ENCODE data around the gene HYOU1. TPM values are rescaled to one million over a fixed set of nuclear protein-coding genes. Genes with fewer than 3 reads are reported as not detected.
"Not testable (repeated sequence)": the region's sequence is repeated elsewhere in the genome, so short reads cannot be mapped to it uniquely, and the experiment has no call there.

The HYOU1 gene
- polyA plus RNA-seq, 10 donors = 35.3 to 62.1 (median 41.8) TPM

DNA sequence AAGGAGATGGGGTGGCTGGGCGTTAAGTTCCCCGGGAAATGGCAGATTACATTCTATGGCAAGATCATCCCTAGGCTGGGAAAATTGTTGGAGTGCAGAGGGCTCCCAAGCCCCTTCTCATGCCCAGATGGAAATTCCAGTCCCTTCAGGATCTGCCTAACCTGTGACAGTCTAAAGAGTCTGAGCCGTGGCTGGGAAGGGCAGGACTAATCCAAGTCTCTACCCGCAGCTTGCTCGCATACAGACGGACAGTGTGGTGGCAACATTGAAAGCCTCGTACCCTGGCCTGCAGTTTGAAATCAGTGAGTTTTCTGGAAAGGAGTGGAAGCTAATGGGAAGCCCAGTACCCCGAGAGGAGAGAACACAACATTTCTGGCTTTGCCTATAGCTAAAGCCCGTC lies 31.4 kb upstream of the HYOU1 start:
- DNase-seq = no peak

DNA sequence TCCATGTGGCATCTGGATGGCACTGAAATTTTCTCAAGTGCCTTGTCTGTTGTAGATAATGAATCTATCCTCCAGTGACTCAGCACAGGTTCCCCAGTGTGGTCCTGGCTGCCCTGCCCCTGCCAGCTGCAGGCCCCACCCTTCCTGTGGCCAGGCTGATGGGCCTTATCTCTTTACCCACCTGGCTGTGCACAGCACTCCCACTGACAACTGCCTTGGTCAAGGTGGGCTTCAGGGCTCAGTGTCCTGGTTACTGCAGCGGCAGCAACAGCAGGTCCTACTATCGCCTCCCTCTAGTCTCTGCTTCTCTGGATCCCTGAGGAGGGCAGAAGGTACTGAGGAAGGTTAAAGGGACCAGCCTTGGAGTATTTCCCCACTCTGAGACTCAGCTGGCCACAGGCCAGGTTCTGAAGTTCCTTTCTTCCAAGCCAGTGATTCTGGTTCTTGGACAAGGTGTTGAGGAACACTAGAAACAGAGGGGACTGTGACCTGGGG lies 30.8 kb upstream of the HYOU1 start:
- no peak for DNase-seq

GRCh38 chr11:119087123-119087522 lies 30.1 kb upstream of the HYOU1 start:
- DNase-seq = no peak

GRCh38 chr11:119085437-119085847 lies 28.4 kb upstream of the HYOU1 start:
- DNase-seq = no peak

DNA sequence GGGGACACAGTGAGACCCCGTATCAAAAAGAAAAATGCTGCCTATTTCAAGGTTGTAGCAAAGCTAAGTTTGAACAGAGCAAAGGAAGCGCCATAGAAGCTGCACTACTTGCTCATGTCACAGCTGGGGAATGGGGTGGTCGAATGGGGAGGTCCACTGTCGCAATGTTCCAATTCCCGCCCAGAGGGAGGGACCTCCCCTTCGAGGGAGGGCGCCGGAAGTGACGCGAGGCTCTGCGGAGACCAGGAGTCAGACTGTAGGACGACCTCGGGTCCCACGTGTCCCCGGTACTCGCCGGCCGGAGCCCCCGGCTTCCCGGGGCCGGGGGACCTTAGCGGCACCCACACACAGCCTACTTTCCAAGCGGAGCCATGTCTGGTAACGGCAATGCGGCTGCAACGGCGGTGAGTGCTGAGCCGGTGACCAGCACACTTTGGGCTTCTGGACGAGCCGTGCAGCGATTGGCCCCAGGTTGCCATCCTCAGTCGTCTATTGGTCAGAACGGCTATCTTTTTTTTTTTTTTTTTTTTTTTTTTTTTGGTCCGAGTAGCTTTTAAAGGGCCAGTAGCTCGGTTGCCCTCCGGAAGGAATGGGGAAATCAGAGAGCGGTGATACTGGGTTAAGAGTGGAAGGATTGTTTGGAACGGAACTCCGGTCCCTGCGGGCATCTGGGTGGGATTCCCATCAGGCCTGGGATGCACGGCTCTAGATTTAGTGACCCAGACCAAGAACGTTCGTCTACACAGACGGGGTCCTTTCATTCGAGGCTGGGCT lies 27.8 kb upstream of the HYOU1 start, which contains the start of gene HMBS:
Gene HMBS (plus strand): TSS at position 219 of the 774 bp plus-strand sequence. CDS start 153 bp downstream, at position 372.
- peak; percentile 95 to 100 (median 98) for DNase-seq

DNA sequence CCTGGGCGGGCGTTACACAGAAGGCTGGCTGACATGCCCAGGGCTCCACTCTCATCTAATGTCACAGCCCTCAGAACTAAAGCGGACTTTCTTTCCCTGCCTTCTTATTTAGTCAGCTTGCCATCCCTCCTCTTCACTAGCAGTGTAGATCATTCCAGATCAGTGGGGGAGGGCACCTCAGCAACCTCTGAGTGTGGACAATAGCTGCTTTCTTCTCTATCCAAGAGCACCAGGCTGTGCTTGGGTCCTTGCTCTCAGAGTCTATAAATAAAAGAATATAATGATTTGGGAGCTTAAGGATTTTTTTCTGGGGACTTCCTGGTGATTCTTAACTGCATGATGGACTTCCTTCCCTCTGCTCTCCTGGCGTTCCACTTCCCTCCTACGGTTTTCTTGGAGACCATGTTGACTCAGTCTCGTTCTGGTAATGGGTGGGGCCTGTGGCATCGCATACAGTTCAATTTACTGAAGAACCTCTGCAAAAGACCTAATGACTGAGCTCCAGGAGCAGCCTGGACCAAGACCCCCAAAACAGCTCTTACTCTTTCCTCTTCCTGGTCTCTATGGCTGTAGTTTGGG lies 24.8 kb upstream of the HYOU1 start:
- DNase-seq = no peak

DNA sequence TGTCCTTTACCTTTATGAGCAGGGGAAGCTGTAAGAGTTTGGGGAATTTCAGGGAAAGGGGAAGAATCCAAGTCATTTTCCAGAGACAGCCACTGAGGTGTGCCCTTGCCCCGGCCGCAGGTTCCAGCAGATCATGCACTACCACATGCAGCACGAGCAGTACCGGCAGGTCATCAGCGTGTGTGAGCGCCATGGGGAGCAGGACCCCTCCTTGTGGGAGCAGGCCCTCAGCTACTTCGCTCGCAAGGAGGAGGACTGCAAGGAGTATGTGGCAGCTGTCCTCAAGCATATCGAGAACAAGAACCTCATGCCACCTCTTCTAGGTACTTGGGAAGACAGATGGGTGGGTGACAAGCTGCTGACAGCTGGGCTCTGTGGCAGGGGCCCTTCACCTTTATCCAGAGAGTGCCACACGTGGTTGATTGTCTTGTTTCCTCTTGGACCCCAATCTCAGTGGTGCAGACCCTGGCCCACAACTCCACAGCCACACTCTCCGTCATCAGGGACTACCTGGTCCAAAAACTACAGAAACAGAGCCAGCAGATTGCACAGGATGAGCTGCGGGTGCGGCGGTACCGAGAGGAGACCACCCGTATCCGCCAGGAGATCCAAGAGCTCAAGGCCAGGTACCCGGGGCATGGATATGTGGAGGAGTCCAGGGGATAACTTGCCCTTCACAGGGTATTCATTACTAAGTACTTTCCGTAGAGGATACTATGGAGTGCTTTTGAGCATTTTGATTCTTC lies 21.8 kb upstream of the HYOU1 start:
- DNase-seq = no peak

GRCh38 chr11:119077839-119078238 lies 20.8 kb upstream of the HYOU1 start:
- DNase-seq = no peak

DNA sequence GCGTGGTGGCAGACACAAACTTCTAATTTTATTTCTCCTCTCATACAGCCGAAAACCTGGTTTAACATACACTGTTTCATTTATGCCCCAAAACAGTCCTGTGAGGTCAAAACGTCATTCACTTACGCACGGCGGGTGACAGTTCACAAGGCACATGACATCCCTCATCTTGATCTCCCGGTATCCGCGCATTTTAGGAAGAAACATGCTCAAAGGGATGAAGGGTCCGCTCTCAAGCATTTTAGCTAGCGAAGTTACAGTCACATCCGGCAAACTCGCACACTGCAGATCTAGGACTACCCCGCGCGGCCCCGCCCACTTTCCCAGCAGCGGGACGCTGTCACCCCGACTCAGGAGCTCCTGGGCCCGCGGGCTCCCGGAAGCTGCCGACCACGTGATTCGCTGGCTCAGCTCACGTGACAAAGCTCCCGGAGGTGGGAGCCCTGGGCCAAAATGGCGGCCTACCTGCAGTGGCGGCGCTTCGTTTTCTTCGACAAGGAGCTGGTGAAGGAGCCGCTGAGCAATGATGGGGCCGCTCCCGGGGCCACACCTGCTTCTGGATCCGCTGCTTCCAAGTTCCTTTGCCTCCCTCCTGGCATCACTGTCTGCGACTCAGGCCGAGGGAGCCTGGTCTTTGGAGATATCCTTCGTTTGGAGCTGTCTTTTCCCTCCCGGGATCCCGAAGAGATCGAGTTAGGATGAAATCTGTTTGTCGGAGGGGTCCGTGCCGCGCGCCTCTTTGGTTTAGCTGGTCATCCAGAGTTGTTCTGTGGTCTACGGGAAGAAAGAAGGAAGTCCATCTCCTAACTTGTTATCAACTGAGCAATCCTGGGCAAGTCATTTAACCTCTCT lies 10.6 kb upstream of the HYOU1 start, which contains the start of gene VPS11:
Gene VPS11 (plus strand): TSS at position 448 of the 852 bp plus-strand sequence. CDS start 6 bp downstream, at position 454.
- DNase-seq = peak; percentile 96 to 98 (median 96)

DNA sequence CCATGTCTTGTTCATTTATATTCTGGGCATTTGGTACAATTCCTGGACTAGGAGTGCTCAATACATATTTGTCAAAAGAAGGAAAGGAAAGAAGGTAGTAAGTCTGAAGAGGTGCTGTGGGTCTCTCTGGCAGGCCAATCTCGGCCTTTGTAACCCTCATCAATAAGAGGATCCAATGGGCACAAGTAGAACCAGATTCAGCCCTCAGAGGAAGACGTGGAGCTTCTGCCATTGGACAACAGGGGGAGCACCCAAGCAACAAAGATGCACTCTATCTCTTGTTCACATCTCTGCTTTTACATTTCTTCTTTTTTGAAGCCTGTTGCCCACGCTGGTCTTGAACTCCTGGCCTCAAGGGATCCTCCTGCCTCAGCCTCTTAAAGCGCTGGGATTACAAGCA lies 8.4 kb upstream of the HYOU1 start:
- DNase-seq = peak in 1 of 3 donors; percentile 33

GRCh38 chr11:119062779-119063178 lies 5.8 kb upstream of the HYOU1 start:
- no peak for DNase-seq

DNA sequence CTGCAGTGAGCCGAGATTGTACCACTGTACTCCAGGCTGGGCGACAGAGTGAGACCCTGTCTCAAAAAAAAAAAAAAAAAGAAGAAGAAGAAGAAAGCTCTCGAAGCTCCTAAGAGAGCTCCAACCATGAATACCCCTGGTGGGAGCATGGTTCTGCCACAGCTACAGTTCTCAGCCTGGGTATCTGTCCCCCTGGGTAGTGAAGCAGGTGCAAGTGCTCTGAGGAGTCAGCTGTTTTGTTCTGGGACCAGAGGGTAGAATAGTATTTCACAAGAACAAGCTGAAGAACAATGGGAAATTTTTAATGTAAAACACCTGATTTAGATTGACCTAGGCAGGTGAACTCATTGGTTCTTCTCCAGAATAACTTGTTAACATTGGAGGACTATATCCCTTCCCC lies 4.3 kb upstream of the HYOU1 start:
- no peak for DNase-seq

DNA sequence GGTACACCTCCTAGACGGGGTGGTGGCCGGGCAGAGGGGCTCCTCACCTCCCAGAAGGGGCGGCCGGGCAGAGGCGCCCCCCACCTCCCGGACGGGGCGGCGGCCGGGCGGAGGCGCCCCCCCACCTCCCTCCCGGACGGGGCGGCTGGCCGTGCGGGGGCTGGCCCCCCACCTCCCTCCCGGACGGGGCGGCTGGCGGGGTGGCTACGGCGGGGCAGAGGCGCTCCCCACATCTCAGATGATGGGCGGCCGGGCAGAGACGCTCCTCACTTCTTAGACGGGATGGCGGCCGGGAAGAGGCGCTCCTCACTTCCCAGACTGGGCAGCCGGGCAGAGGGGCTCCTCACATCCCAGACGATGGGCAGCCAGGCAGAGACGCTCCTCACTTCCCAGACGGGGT lies 2.1 kb upstream of the HYOU1 start:
- DNase-seq = not testable (repeated sequence)

DNA sequence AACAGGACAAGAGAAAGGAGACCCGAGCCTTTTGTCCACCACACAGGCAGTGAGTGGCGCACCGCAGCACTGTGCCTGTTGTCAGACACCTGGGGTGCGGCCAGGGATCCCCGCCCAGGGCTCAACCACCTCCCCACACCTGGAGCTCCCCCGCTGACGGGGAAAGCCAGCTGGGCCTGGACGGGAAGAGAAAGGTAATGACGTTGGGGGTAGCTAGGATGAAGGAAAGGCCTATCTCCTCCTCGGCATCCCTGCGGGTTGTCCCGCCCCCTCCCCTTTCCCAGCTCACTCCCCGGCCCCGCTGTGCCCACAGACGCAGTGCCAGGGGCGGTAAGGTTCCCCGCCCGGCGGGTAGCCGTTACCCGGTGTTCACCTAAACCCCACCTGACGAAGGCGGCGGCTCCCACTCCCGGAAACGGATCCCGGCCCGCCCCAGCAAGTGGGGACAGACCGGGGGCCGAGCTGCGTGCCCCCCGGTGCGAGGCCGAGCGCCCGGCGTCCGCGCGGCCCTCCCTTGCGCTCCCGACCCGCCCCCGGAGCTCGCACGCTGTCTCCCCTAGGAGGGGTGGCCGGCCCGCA lies 495 bp downstream of the HYOU1 start:
- DNase-seq = peak in 1 of 3 donors; percentile 12

- DNase-seq = no peak
These were observed 1.1 kb downstream of the HYOU1 start for GRCh38 chr11:119055901-119056300.

- DNase-seq = no peak
These were observed 2.6 kb downstream of the HYOU1 start for GRCh38 chr11:119054418-119054817.

DNA sequence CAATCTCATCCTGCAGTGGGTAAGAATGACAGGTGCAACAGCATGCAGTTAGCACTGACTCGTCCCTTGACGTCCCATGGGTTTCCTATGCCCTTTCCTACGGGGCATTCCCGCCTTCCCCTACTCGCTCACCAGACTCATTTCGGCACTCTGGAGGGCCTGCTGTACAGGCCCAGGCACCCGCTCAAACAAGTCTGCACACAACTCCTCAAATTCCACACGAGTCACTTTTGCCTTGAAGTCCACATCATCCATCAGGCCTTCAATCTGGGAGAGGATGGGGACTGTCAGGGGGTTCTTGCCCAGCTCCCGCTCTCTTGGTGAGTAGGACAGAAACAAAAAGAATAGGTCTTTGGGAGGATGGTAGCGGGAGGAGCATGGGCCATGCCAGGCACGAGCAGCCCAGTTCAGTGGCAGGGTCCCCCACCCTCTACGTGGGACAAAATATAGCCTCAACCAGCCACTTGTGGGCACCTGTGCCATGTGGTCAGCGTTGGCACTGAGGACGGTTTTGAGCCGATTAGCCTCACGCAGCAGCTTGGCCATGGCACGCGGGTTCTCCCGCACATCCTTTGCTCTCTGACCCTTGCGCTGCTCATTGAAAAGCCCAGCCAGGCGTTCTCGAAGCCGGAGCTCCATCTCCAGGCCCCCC lies 4.7 kb downstream of the HYOU1 start:
- DNase-seq = no peak

DNA sequence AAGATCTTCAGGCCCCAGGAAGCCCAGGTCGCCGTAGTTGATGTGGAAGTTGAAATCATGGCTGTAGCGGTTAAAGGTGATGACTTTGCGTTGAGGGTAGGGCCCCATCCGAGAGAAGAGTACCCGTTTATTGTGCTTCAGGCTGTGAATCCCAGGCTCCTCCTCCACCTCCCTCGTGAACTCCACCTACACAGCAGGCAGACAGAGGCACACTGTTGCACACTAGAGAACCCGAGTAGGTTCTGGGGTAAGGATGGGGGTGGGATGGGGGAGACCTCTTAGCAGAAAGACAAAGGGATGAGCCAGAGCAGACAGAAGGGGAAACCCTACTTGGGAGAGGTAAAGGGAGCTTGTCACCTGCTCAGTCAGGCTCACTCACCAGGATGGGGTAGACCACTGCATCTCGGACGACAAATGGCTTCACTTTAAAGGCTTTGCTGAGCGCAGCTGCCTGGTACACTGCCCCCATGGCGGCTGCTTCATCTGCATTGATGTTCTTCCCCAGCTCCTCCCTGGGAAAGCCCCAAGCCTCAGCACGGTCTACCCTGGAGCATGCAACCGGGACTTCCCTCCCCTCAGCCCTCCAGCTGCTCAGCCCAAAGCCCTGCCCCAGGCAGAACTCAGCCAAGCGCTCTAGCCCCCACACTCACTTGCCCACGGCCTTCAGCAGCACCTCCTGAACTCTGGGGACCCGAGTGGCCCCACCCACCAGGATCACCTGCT lies 5.4 kb downstream of the HYOU1 start:
- no peak for DNase-seq

DNA sequence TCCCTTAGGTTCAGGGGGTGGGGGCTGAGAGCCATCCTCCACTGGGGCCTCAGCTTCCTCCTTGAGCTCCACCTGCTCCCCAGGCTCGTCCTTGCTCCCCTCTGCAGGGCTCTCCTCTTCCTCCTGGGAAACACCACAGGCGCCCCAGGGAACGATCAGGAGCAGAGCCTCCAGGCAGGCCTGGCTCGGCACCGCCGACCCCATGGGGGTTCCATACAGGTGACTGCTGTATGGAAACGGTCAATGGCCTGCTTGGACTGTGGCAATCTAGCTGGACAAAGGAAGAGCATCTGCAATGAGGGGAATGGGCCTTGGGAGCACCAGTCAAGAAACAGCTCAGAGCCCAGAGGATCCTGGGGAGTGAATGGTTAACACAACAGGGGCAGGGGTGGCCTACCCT lies 7.9 kb downstream of the HYOU1 start:
- DNase-seq = no peak

DNA sequence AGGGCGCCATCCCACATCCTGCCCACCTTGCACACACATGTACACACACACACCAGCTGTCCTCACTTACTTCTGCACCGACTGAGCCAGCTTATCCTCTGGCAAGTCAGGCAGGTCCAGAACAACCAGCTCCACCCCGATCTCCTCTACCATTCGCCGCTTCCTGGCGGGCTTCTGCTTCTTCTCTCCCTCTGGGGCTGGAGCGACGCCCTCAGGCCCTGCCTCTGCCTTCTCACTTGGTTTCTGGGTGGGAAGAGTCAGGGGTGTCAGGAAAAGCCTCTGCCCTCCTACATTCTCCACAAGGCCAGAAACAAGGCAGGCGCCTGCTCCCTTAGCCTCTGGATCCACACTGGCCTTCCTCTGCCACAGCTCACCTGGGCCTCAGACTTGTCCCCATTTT lies 8.4 kb downstream of the HYOU1 start:
- no peak for DNase-seq
